Activated T-helper 2 cell treated with anti-CD3 and anti-CD28 coated beads, Interferon-gamma antibody, Interleukin-2, Interleukin-4, amounts not matched to agents 10 μg/mL and 5 μg/mL and 100 μg/mL, durations not matched to agents 14 hours and 24 hours and 36 hours (primary cell): Measurements from ENCODE around the gene CCDC88C. TPM values are rescaled to one million over a fixed set of nuclear protein-coding genes. Genes with fewer than 3 reads are reported as not detected.
"Not testable (repeated sequence)": the region's sequence is repeated elsewhere in the genome, so short reads cannot be mapped to it uniquely, and the experiment has no call there.

Experiments used
- DNase-seq: peaks from one replicate; pipeline ENCODE4 v3.0.0; 2021; ENCODE audit warnings: low spot score
- H3K27ac Mint-ChIP-seq: one replicate; pipeline ENCODE4 v1.8.0; 2021; ENCODE audit warnings: mixed read lengths
- H3K27me3 Mint-ChIP-seq: one replicate; pipeline ENCODE4 v1.8.0; 2021; ENCODE audit warnings: low read depth, mixed read lengths
- H3K36me3 Mint-ChIP-seq: one replicate; pipeline ENCODE4 v1.8.0; 2021; ENCODE audit warnings: low read depth, mixed read lengths
- H3K4me1 Mint-ChIP-seq: one replicate; pipeline ENCODE4 v1.8.0; 2021; ENCODE audit warnings: low read depth, mixed read lengths
- H3K4me3 Mint-ChIP-seq: one replicate; pipeline ENCODE4 v1.8.0; 2021; ENCODE audit warnings: low read depth, mild to moderate bottlenecking, moderate library complexity, mixed read lengths
- H3K9me3 Mint-ChIP-seq: one replicate; pipeline ENCODE4 v1.8.0; 2021; ENCODE audit warnings: mixed read lengths
- intact Hi-C: fragments of 100-400 bp; cut with micrococcal nuclease; formaldehyde crosslinking; loops from one replicate; pipeline ENCODE4 v1.15.1; 2023
- total RNA-seq: library from RNA; stranded (reverse); gene quantifications from 2 replicates; pipeline ENCODE4 v1.2.3, GENCODE V29; 2022

Gene CCDC88C
- total RNA-seq, 1 donor from 2014 or later = 95.3 TPM

- Mint-ChIP-seq H3K4me3 (no peak overlapping the region), H3K9me3 (no peaks in the 10 kb centered on the region), H3K36me3 (peaks cover 76% of the 10 kb centered on the region), H3K4me1 (no peaks in the 10 kb centered on the region), H3K27ac (no peak overlapping the region), H3K27me3 (no peaks in the 10 kb centered on the region)
- no peak for DNase-seq
- intact Hi-C loops = no loop called here
Measured at GRCh38 chr14:91277546-91278382, 139.9 kb downstream of the CCDC88C start.

- intact Hi-C loops = no loop called here
- Mint-ChIP-seq H3K9me3 (no peaks in the 10 kb centered on the region), H3K27ac (no peak overlapping the region), H3K4me1 (peaks cover 3% of the 10 kb centered on the region), H3K4me3 (no peak overlapping the region), H3K36me3 (peaks cover 71% of the 10 kb centered on the region), H3K27me3 (no peaks in the 10 kb centered on the region)
- no peak for DNase-seq
Measured at GRCh38 chr14:91274796-91275195, 142.8 kb downstream of the CCDC88C start.

GRCh38 chr14:91273885-91274273 is 143.7 kb downstream of the CCDC88C start:
- intact Hi-C loops = no loop called here
- Mint-ChIP-seq H3K27me3 (no peaks in the 10 kb centered on the region), H3K4me1 (peaks cover 3% of the 10 kb centered on the region), H3K27ac (no peak overlapping the region), H3K4me3 (no peak overlapping the region), H3K36me3 (peaks cover 73% of the 10 kb centered on the region), H3K9me3 (no peaks in the 10 kb centered on the region)
- DNase-seq = no peak

- no peaks in the 10 kb centered on the region for H3K27me3 Mint-ChIP-seq
- H3K27ac Mint-ChIP-seq = no peak overlapping the region
- H3K4me3 Mint-ChIP-seq = no peak overlapping the region
- intact Hi-C loops = no loop called here
- H3K9me3 Mint-ChIP-seq = no peaks in the 10 kb centered on the region
- H3K4me1 Mint-ChIP-seq = peaks cover 3% of the 10 kb centered on the region
- peaks cover 72% of the 10 kb centered on the region for H3K36me3 Mint-ChIP-seq
- no peak for DNase-seq
Measured at GRCh38 chr14:91273273-91273884, 144.2 kb downstream of the CCDC88C start.

GRCh38 chr14:91272341-91273272 is 145.0 kb downstream of the CCDC88C start:
- Mint-ChIP-seq H3K27me3 (no peaks in the 10 kb centered on the region), H3K36me3 (peaks cover 73% of the 10 kb centered on the region), H3K9me3 (no peaks in the 10 kb centered on the region), H3K4me3 (no peak overlapping the region), H3K27ac (no peak overlapping the region), H3K4me1 (peaks cover 3% of the 10 kb centered on the region)
- intact Hi-C loops = no loop called here
- DNase-seq = no peak

GRCh38 chr14:91271639-91272038 is 146.0 kb downstream of the CCDC88C start:
- intact Hi-C loops = no loop called here
- peaks cover 63% of the 10 kb centered on the region for H3K36me3 Mint-ChIP-seq
- no peaks in the 10 kb centered on the region for H3K9me3 Mint-ChIP-seq
- no peaks in the 10 kb centered on the region for H3K27me3 Mint-ChIP-seq
- no peak for DNase-seq
- H3K27ac Mint-ChIP-seq = no peak overlapping the region
- H3K4me3 Mint-ChIP-seq = no peak overlapping the region
- peaks cover 3% of the 10 kb centered on the region for H3K4me1 Mint-ChIP-seq

- H3K27me3 Mint-ChIP-seq = no peaks in the 10 kb centered on the region
- no peaks in the 10 kb centered on the region for H3K9me3 Mint-ChIP-seq
- peaks cover 8% of the 10 kb centered on the region for H3K4me1 Mint-ChIP-seq
- intact Hi-C loops = no loop called here
- peaks cover 59% of the 10 kb centered on the region for H3K36me3 Mint-ChIP-seq
- no peak for DNase-seq
- no peak overlapping the region for H3K4me3 Mint-ChIP-seq
- no peak overlapping the region for H3K27ac Mint-ChIP-seq
Measured at GRCh38 chr14:91270619-91271018, 147.0 kb downstream of the CCDC88C start.

GRCh38 chr14:91270188-91270587 is 147.4 kb downstream of the CCDC88C start:
- peaks cover 9% of the 10 kb centered on the region for H3K4me1 Mint-ChIP-seq
- intact Hi-C loops = no loop called here
- peaks cover 56% of the 10 kb centered on the region for H3K36me3 Mint-ChIP-seq
- no peaks in the 10 kb centered on the region for H3K27me3 Mint-ChIP-seq
- DNase-seq = no peak
- H3K27ac Mint-ChIP-seq = no peak overlapping the region
- no peak overlapping the region for H3K4me3 Mint-ChIP-seq
- no peaks in the 10 kb centered on the region for H3K9me3 Mint-ChIP-seq

GRCh38 chr14:91269076-91269991 is 148.3 kb downstream of the CCDC88C start:
- Mint-ChIP-seq H3K36me3 (peaks cover 49% of the 10 kb centered on the region), H3K4me1 (peaks cover 14% of the 10 kb centered on the region), H3K27me3 (no peaks in the 10 kb centered on the region), H3K27ac (no peak overlapping the region), H3K4me3 (no peak overlapping the region), H3K9me3 (no peaks in the 10 kb centered on the region)
- intact Hi-C loops = no loop called here
- DNase-seq = no peak

GRCh38 chr14:91267965-91268437 is 149.6 kb downstream of the CCDC88C start:
- intact Hi-C loops = no loop called here
- Mint-ChIP-seq H3K27ac (peak overlapping the region; percentile 9), H3K27me3 (no peaks in the 10 kb centered on the region), H3K4me3 (no peak overlapping the region), H3K9me3 (no peaks in the 10 kb centered on the region), H3K36me3 (peaks cover 39% of the 10 kb centered on the region), H3K4me1 (peaks cover 24% of the 10 kb centered on the region)
- no peak for DNase-seq

- H3K9me3 Mint-ChIP-seq, intact Hi-C loops, H3K27ac Mint-ChIP-seq, H3K4me3 Mint-ChIP-seq, H3K27me3 Mint-ChIP-seq, DNase-seq: not testable (repeated sequence)
- peaks cover 30% of the 10 kb centered on the region for H3K36me3 Mint-ChIP-seq
- H3K4me1 Mint-ChIP-seq = peaks cover 24% of the 10 kb centered on the region
Measured at GRCh38 chr14:91266276-91266675, 151.3 kb downstream of the CCDC88C start.

GRCh38 chr14:91265404-91265803 is 152.2 kb downstream of the CCDC88C start:
- H3K27me3 Mint-ChIP-seq = no peaks in the 10 kb centered on the region
- intact Hi-C loops = no loop called here
- peaks cover 4% of the 10 kb centered on the region for H3K9me3 Mint-ChIP-seq
- no peak overlapping the region for H3K4me3 Mint-ChIP-seq
- H3K36me3 Mint-ChIP-seq = peaks cover 28% of the 10 kb centered on the region
- H3K27ac Mint-ChIP-seq = peak overlapping the region; percentile 3
- H3K4me1 Mint-ChIP-seq = peaks cover 31% of the 10 kb centered on the region
- DNase-seq = no peak
